NCI-H2196 treated with DMSO at 0.1 percent for 48 hours (cell line): ENCODE measurements around the gene MTFR1L.

ENCODE experiments used
- DNase-seq: peaks from one replicate; lab custom pipeline; 2025; ENCODE audit not compliant: unreplicated experiment; lab: John Stamatoyannopoulos, UW

MTFR1L gene

DNA sequence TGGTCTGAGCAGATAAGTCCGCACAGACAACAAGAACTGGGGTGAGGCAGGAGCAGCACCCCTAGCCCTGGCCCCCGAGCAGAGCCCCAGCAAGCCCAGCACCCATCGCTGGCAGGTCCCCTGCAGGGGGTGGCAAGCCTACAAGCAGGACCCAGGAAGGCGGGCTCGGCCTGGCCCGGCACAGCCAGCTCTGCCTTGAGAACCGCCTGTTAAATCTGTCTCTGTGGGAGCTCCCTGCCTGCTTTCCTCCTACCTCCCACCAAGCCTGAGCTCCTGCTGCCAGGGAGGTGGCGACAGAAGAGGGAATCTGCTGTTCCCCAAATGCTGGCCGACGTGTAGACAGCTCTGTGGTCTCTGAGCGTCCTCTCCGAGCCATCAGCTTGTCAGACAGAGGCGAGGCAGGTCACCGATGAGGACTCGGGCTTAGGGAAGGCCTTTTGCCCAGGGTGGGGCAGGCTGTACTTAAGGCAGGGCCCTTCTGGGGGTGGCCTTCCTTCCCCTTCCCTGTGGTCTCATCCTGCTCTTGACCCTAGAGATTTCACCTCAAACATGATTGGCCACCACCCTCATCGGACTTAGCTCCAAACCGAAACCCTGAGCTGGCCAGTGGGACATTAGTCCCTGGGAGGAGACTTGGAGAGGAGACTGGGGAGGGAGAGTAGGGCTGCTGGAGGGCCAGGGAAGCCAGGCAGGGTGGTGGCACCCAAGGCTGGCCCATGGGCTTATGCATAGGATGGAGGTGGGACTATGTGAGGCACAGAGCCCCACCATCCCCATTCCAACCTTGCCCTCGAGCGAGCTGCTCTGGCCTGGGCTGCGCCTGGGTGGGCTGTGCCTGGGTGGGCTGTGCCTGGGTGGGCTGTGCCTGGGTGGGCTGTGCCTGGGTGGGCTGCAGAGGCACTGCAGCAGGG, 12.0 kb upstream of the MTFR1L start:
- DNase-seq = no peak

DNA sequence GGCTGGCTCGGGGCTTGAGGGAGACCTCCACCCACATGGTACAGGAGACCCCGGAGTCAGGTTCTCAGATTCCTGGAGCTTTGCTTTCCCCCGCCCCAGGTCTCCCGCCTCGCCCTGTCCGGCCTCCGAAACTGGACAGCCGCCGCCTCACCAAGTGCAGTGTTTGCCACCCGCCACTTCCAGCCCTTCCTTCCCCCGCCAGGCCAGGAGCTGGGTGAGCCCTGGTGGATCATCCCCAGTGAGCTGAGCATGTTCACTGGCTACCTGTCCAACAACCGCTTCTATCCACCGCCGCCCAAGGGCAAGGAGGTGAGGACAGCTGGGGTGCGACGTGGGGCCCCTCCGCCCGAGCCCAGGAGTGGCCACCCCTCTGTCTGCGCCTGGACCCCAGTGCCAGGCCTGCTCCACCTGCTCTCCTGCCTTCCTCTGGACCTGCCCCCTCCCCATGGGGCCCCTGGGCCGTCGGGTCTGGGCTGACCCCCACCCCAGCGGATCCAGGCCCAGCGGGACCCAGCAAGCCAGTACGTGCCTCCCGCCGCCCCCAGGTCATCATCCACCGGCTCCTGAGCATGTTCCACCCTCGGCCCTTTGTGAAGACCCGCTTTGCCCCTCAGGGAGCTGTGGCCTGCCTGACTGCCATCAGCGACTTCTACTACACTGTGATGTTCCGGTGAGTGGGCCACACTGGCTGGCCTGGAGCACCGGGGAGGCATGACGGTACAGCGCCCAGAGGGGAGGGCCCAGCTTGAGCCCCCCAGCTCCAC, 11.1 kb upstream of the MTFR1L start:
- no peak for DNase-seq

- DNase-seq = no peak
These were observed 10.3 kb upstream of the MTFR1L start for GRCh38 chr1:25809283-25809926.

GRCh38 chr1:25809929-25810328, 9.8 kb upstream of the MTFR1L start:
- no peak for DNase-seq

GRCh38 chr1:25810341-25811299, 9.1 kb upstream of the MTFR1L start:
- peak; percentile 14 for DNase-seq

GRCh38 chr1:25811384-25812082, 8.2 kb upstream of the MTFR1L start:
- no peak for DNase-seq

GRCh38 chr1:25813071-25813733, 6.6 kb upstream of the MTFR1L start:
- DNase-seq = no peak

GRCh38 chr1:25813734-25814471, 5.9 kb upstream of the MTFR1L start:
- DNase-seq = no peak

GRCh38 chr1:25814549-25815087, 5.1 kb upstream of the MTFR1L start:
- DNase-seq = no peak

DNA sequence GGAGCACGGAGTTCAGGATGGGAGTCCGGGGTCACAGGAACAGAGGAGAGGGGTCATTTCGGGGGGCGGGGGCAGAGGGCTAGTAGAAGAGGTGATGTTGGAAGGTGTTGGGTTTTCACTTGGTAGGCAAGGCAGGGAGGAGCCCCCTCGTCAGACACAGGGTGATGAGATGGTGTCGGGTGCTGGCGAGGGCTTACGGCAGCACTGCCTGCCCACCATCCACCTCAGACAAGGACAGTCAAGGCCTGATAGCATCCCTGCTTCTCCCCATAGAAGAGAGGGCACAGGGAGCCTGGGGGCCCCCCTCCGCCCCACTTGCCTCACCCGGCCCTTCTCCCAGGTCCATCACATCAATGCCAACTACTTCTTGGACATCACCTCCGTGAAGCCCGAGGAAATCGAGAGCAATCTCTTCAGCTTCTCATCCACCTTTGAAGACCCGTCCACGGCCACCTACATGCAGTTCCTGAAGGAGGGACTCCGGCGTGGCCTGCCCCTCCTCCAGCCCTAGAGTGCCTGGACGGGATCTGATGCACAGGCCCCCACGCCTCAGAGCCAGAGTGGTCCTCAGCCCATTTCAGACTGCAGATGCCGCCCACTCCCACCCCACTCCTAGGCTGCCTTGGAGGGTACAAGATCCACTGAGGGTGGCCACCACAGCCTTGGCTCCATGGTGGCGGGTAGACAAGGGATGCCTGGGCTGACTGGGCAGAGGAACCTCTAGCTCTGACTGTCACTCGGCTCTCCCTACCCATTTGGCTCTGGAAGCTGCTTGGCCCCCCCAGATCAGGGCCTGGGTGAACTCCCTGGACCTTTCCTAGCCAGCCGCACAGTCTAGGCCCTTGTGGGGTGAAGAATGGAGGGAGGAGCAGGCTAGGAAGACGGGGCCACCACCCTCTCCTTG, 4.3 kb upstream of the MTFR1L start:
- DNase-seq = no peak

DNA sequence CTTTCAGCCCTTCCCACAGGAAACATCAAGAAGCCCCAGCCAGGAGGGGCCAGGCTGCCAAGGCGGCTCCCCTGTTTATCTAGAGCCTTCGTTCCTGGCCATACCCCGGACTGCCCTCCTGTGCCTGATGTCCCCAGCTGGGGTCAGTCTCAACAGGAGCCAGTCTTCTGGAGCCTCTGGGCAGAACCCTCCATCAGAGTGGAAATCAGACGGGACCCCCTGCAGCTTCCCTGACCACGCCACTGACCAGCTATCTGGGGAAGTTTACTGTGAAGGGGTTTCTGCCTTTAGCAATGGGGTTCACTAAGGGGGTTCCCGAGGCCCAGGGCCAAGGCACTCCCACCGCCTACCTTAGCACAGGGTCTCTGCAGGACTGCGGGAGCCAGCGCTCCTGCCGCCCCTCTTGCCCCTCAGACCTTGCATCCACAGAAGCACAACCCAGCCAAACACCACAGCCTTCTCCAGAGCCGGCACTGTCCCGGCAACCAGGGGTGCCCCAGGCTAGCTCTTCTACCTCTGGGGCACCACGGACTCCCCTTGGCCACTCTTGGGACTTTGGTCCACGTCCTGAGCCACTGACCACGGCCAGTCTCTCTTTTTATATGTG, 3.5 kb upstream of the MTFR1L start:
- DNase-seq = no peak

DNA sequence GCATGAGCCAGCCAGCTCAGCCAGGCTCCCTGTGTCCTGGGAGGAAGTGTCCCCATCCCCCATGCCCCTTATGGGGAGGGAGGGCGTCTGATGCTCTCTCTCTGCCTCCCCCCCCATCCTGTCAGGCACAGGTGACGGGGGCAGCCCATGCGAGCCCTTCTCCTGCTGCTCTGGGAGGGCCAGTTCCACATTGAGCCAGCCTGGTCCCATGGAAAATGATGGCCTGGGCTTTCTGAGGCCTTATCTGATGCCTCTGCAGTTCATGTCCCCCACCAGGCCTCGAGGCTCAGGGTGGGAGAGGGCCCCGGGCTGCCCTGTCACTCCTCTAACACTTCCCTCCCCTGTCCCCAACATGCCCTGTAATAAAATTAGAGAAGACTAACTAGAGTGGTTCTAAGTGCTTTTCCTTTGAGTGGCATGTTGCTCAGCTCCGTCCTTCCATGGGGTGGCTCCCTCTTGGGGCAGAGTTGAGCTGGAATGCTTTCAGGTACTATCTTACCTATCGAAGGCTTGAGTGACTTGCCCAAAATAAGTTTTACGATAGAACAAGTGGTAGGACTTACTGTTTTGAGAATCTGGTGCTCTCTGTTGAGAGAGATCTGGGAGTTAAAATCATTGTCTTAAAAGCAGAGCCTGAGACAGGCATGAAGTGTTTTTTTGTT, 1.8 kb upstream of the MTFR1L start:
- no peak for DNase-seq

GRCh38 chr1:25818569-25818968, 1.2 kb upstream of the MTFR1L start:
- DNase-seq = no peak

DNA sequence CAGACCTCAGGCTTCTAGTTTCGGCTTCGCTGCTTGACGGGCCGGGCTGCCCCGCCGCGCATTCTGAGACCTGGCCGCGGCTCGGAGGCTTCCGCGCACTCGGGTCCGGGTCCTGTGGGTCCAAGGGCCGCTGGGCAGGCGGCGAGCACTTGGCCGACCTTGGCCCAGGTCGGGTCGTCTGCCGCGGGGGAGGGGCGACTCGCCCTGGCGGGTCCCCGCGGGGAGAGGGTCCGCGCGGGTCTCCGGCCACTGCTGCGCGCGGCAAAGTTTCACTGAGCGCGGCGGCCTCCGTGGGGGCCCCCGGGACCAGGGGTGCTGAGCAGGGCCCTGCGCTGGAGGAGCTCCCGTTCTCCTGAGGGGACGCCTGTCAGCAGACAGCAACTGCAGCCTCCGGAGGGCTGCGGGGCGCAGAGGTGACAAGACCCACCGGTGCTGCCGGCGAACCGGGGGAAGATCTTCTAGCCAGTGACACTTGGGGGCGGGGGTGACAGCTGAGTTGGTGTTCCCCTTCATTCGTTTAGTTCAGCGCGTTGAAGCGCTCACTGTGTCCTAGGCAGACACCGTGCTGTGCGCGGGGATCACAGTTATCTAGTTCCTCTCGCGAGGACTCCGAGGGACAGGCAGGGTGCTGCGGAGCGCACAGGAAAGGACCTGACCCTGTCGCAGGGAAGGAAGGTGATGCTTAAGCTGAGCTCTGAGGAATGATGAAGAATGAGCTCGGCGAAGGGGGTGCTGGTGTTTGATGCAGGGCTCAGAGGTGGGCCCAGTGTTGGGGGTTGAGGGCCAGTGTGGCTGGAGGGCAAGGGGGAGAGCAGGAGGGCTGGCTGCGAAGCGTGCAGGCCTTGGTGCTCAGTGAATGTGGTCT, 725 bp downstream of the MTFR1L start:
- peak; percentile 11 for DNase-seq

DNA sequence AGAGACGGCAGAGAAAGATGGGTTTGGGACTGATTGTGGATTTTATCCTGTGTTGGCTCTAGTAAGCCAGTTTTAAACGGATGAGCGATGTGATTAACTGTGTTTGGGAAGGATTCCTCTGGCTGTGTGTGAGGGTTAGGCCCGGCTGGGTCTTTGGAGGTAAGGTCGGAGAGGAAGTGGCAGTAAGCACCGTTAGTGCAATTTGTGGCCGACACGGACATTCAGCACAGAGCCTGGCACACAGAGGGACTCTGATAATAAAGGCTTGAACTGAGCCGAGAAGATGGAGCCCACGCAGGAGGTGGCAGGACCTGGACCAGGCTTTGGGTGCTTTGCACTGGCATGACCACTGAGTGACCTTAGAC, 1.3 kb downstream of the MTFR1L start:
- DNase-seq = no peak
